ENCODE data around the gene DLGAP1. TPM values are rescaled to one million over a fixed set of nuclear protein-coding genes. Genes with fewer than 3 reads are reported as not detected.

Gene DLGAP1
- total RNA-seq, 1 experiment from 2014 or later: not detected

- TF ChIP-seq CTCF (IDR thresholded peaks at IDR 0.05; ENCODE audit: unreplicated experiment): no peak
- ChIA-PET CTCF (no interaction called here), POLR2A (no interaction called here)
- BruUV-seq (replicated peaks): no TSS peak
- DNase-seq (ENCODE audit: unreplicated experiment): peak; percentile 31
- no peaks in the 10 kb centered on the region for H3K27me3 Mint-ChIP-seq (ENCODE audit: insufficient read depth, unreplicated experiment)
- no peaks in the 10 kb centered on the region for H3K9me3 Mint-ChIP-seq (ENCODE audit: unreplicated experiment)
- H3K4me1 Mint-ChIP-seq (ENCODE audit: insufficient read depth, unreplicated experiment): peaks cover 9% of the 10 kb centered on the region
- H3K27ac Mint-ChIP-seq (ENCODE audit: low read depth, unreplicated experiment): no peak overlapping the region
- no peaks in the 10 kb centered on the region for H3K36me3 Mint-ChIP-seq (ENCODE audit: insufficient read depth, unreplicated experiment)
- H3K4me3 Mint-ChIP-seq (ENCODE audit: unreplicated experiment): no peak overlapping the region
- intact Hi-C loops (cut with micrococcal nuclease): no loop called here
Observed at GRCh38 chr18:3688690-3689089, 766.4 kb downstream of the DLGAP1 start.

- ChIA-PET POLR2A (no interaction called here), CTCF (interaction anchor here (0.6 to 1.5 kb wide), 2 partner anchors 20 to 22 kb away, joined by 3 to 4 read pairs; no protein-coding TSS in a partner anchor)
- no TSS peak for BruUV-seq (replicated peaks)
- H3K36me3 Mint-ChIP-seq (ENCODE audit: insufficient read depth, unreplicated experiment): no peaks in the 10 kb centered on the region
- no peak overlapping the region for H3K27ac Mint-ChIP-seq (ENCODE audit: low read depth, unreplicated experiment)
- DNase-seq (ENCODE audit: unreplicated experiment): no peak
- intact Hi-C loops (cut with micrococcal nuclease): no loop called here
- TF ChIP-seq CTCF (IDR thresholded peaks at IDR 0.05; ENCODE audit: unreplicated experiment): no peak
- no peaks in the 10 kb centered on the region for H3K27me3 Mint-ChIP-seq (ENCODE audit: insufficient read depth, unreplicated experiment)
- peaks cover 8% of the 10 kb centered on the region for H3K4me1 Mint-ChIP-seq (ENCODE audit: insufficient read depth, unreplicated experiment)
- H3K9me3 Mint-ChIP-seq (ENCODE audit: unreplicated experiment): no peaks in the 10 kb centered on the region
- H3K4me3 Mint-ChIP-seq (ENCODE audit: unreplicated experiment): no peak overlapping the region
Observed at GRCh38 chr18:3683483-3683882, 771.6 kb downstream of the DLGAP1 start.

- POLR2A ChIA-PET: no interaction called here
- Mint-ChIP-seq H3K27ac (ENCODE audit: low read depth, unreplicated experiment) (no peak overlapping the region), H3K4me1 (ENCODE audit: insufficient read depth, unreplicated experiment) (peaks cover 8% of the 10 kb centered on the region), H3K9me3 (ENCODE audit: unreplicated experiment) (no peaks in the 10 kb centered on the region), H3K4me3 (ENCODE audit: unreplicated experiment) (no peak overlapping the region), H3K27me3 (ENCODE audit: insufficient read depth, unreplicated experiment) (no peaks in the 10 kb centered on the region), H3K36me3 (ENCODE audit: insufficient read depth, unreplicated experiment) (no peaks in the 10 kb centered on the region)
- no peak for TF ChIP-seq CTCF (IDR thresholded peaks at IDR 0.05; ENCODE audit: unreplicated experiment)
- no peak for DNase-seq (ENCODE audit: unreplicated experiment)
- intact Hi-C loops (cut with micrococcal nuclease): no loop called here
- CTCF ChIA-PET: interaction anchor here (0.9 to 1.6 kb wide), 4 partner anchors 16 to 316 kb away, joined by 3 to 4 read pairs (median 4); no protein-coding TSS in a partner anchor
- BruUV-seq (replicated peaks): no TSS peak
Observed at GRCh38 chr18:3682061-3682460, 773.0 kb downstream of the DLGAP1 start.

GRCh38 chr18:3679241-3679640 lies 775.9 kb downstream of the DLGAP1 start:
- TF ChIP-seq CTCF (IDR thresholded peaks at IDR 0.05; ENCODE audit: unreplicated experiment): no peak
- H3K27me3 Mint-ChIP-seq (ENCODE audit: insufficient read depth, unreplicated experiment): no peaks in the 10 kb centered on the region
- H3K4me1 Mint-ChIP-seq (ENCODE audit: insufficient read depth, unreplicated experiment): peaks cover 13% of the 10 kb centered on the region
- H3K36me3 Mint-ChIP-seq (ENCODE audit: insufficient read depth, unreplicated experiment): no peaks in the 10 kb centered on the region
- H3K4me3 Mint-ChIP-seq (ENCODE audit: unreplicated experiment): no peak overlapping the region
- intact Hi-C loops (cut with micrococcal nuclease): no loop called here
- ChIA-PET CTCF (interaction anchor here (0.5 to 1.9 kb wide), 9 partner anchors 13 to 397 kb away, joined by 3 to 11 read pairs (median 4); no protein-coding TSS in a partner anchor), POLR2A (interaction anchor here (0.6 to 1.8 kb wide), 6 partner anchors 13 to 468 kb away, joined by 3 to 10 read pairs (median 3); partner anchors contain the start of gene MYL12B)
- DNase-seq (ENCODE audit: unreplicated experiment): peak; percentile 72
- peak overlapping the region; percentile 79 for H3K27ac Mint-ChIP-seq (ENCODE audit: low read depth, unreplicated experiment)
- no peaks in the 10 kb centered on the region for H3K9me3 Mint-ChIP-seq (ENCODE audit: unreplicated experiment)
- no TSS peak for BruUV-seq (replicated peaks)
